HepG2 (cell line): ENCODE results near the gene RSF1. TPM values are rescaled to one million over a fixed set of nuclear protein-coding genes. Genes with fewer than 3 reads are reported as not detected.

Source experiments
- ATAC-seq: fragments of 200-7000 bp; cut with Tn5 transposase; 3 replicates; pipeline ENCODE4 v1.9.1; 2020; ENCODE audit warnings: mild to moderate bottlenecking, moderate library complexity
- BruUV-seq: library from RNA; stranded (reverse); fragments of 400-500 nt; replicated peaks from 2 replicates; lab custom pipeline; 2021; lab: Mats Ljungman, UMichigan
- CTCF ChIA-PET: fragments of 300-600 bp; formaldehyde crosslinking; extraction: SDS; loops from one replicate; lab custom pipeline; 2021; ENCODE audit warnings: low total read pairs, inconsistent platforms, low intra/inter-chr PET ratio; lab: Yijun Ruan, JAX
- POLR2A ChIA-PET: fragments of 350-600 bp; sonication (Branson Sonifier 250); formaldehyde crosslinking; loops from one replicate; lab custom pipeline; 2020; ENCODE audit warnings: antibody characterized with exemption, inconsistent platforms; lab: Yijun Ruan, JAX
- DNase-seq: peaks from one replicate; pipeline ENCODE4 v3.0.0-alpha.2; 2015; ENCODE audit warnings: low spot score
- FAIRE-seq: peaks from 3 replicates; lab custom pipeline; 2011; peaks lifted over from hg19 to GRCh38; lab: Jason Lieb, UNC
- H2AFZ ChIP-seq: one replicate; pipeline ENCODE4 v1.6.1; 2011; ENCODE audit warnings: low read length, inconsistent platforms
- H3K27ac ChIP-seq: fragments of 300-600 bp; 3 replicates; pipeline ENCODE4 v1.8.0; 2011; ENCODE audit warnings: mixed run types, mild to moderate bottlenecking, mixed read lengths, low read length, inconsistent platforms; ENCODE audit not compliant: insufficient read depth; ENCODE audit errors: extremely low read length
- H3K27me3 ChIP-seq, 2 experiments: fragments of 200-600 bp in 1 of 2; 2 replicates in 1 of 2; 3 replicates in 1 of 2; pipeline versions ENCODE4 v1.6.0 to v1.8.0; 2011; ENCODE audit warnings: low read length in 2 of 2, mild to moderate bottlenecking in 2 of 2, moderate library complexity in 2 of 2, inconsistent platforms in 1 of 2; ENCODE audit not compliant: insufficient read depth in 2 of 2, control insufficient read depth in 1 of 2
- H3K36me3 ChIP-seq, 2 experiments: fragments of 200-600 bp in 1 of 2; replicated peaks in 1 of 2; 2 replicates in 1 of 2; 3 replicates in 1 of 2; pipeline versions ENCODE4 v1.5.1 to v1.8.0; 2011; ENCODE audit warnings: low read length in 2 of 2, inconsistent platforms in 1 of 2; ENCODE audit not compliant: insufficient read depth in 2 of 2, control insufficient read depth in 1 of 2
- H3K4me1 ChIP-seq: 2 replicates; pipeline ENCODE4 v1.5.1; 2012; ENCODE audit warnings: low read length, inconsistent platforms; ENCODE audit not compliant: insufficient read depth
- H3K4me2 ChIP-seq: 2 replicates; pipeline ENCODE4 v1.6.0; 2011; ENCODE audit warnings: low read depth, low read length, inconsistent platforms
- H3K4me3 ChIP-seq, 3 experiments: fragments of 200-600 bp in 1 of 3; sonication (generic), shearing (Covaris generic) in 1 of 3; replicated peaks in 1 of 3; 2 replicates each; pipeline ENCODE4 v1.5.1; 2011 to 2016; ENCODE audit warnings: low read length in 3 of 3, inconsistent platforms in 2 of 3, low read depth in 2 of 3, mild to moderate bottlenecking in 2 of 3, control low read depth in 1 of 3, mixed read lengths in 1 of 3; ENCODE audit not compliant: insufficient read depth in 1 of 3
- H3K79me2 ChIP-seq: one replicate; pipeline ENCODE4 v1.6.1; 2011; ENCODE audit warnings: low read length, inconsistent platforms; ENCODE audit not compliant: insufficient read depth
- H3K9ac ChIP-seq: 2 replicates; pipeline ENCODE4 v1.6.0; 2011; ENCODE audit warnings: mild to moderate bottlenecking, low read depth, low read length, inconsistent platforms; ENCODE audit not compliant: insufficient read depth
- H3K9me3 ChIP-seq: 2 replicates; pipeline ENCODE4 v1.5.1; 2012; ENCODE audit warnings: mild to moderate bottlenecking, low read length
- H4K20me1 ChIP-seq: 2 replicates; pipeline ENCODE4 v1.6.0; 2011; ENCODE audit warnings: inconsistent platforms, mild to moderate bottlenecking, low read length, moderate library complexity; ENCODE audit not compliant: insufficient read depth
- ATF7 ChIP-seq, 2 experiments: fragments of 450-650 bp in 1 of 2; sonication (generic) in 1 of 2; formaldehyde crosslinking in 1 of 2; IDR thresholded peaks; 2 replicates each; pipeline versions ENCODE4 v1.4.0 to v1.6.1; 2016 to 2020; ENCODE audit warnings: antibody characterized with exemption in 1 of 2, mild to moderate bottlenecking in 1 of 2, missing genetic modification reagents in 1 of 2
- MBD4 ChIP-seq: IDR thresholded peaks from 2 replicates; pipeline ENCODE4 v1.6.1; 2012; ENCODE audit warnings: low read length, inconsistent platforms, borderline replicate concordance
- ZKSCAN5 ChIP-seq: sonication (generic); formaldehyde crosslinking; IDR thresholded peaks from 2 replicates; pipeline ENCODE4 v1.5.1; 2020; ENCODE audit warnings: mild to moderate bottlenecking, missing genetic modification reagents
- WGBS: methylation state at CpG from one replicate; pipeline ENCODE4 v1.1.6; 2017; ENCODE audit warnings: low lambda C conversion rate; 5-methylcytosine and 5-hydroxymethylcytosine counted together
- in situ Hi-C: cut with HindIII; loops from 2 replicates; pipeline ENCODE4 v1.10.0; 2017; ENCODE audit warnings: low pct_unique_long_range_greater_than_20kb; ENCODE audit not compliant: extremely low pct_ligation_motif_present
- intact Hi-C: fragments of 100-400 bp; cut with micrococcal nuclease; formaldehyde crosslinking; loops from one replicate; pipeline ENCODE4 v1.10.0; 2022; ENCODE audit not compliant: unreplicated experiment
- polyA plus RNA-seq, 8 experiments: library from polyadenylated mRNA; depleted of rRNA in 3 of 8; stranded (reverse) in 7 of 8; unstranded in 1 of 8; fragments of >200 nt; fragmentation: Illumina TruSeq in 4 of 8; extraction: Trizol in 4 of 8; gene quantifications; 2 replicates each; pipeline versions ENCODE4 v1.2.1 to v1.2.3, GENCODE V29; 2011 to 2016; ENCODE audit warnings: low read depth in 4 of 8, missing spikeins in 1 of 8, mixed read lengths in 1 of 8; ENCODE audit not compliant: insufficient read depth in 1 of 8
- total RNA-seq, 5 experiments: library from RNA; depleted of rRNA; stranded (reverse); fragments of >200 nt; fragmentation: Illumina TruSeq; extraction: Trizol; gene quantifications; 2 replicates each; pipeline ENCODE4 v1.2.3, GENCODE V29; 2016; ENCODE audit warnings: low read depth in 1 of 5
- TF ChIP-seq, protein P1 (sequence below): IDR thresholded peaks from 2 replicates; pipeline ENCODE4 v1.6.1; 2018; ENCODE audit warnings: missing genetic modification reagents
- TF ChIP-seq, protein P2 (sequence below): sonication (generic); formaldehyde crosslinking; IDR thresholded peaks from 2 replicates; pipeline ENCODE4 v1.4.0; 2020; ENCODE audit warnings: missing genetic modification reagents
- TF ChIP-seq, protein P3 (sequence below): IDR thresholded peaks from 2 replicates; pipeline ENCODE4 v1.6.1; 2016; ENCODE audit warnings: missing compliant biosample characterization, missing genetic modification reagents, borderline replicate concordance

The RSF1 gene
- total and polyA plus RNA-seq, 2 of the 13 experiments (the other 11 are each of a cell fraction or from before 2014, with no cell fraction given) = 15.5 to 33.1 TPM

DNA sequence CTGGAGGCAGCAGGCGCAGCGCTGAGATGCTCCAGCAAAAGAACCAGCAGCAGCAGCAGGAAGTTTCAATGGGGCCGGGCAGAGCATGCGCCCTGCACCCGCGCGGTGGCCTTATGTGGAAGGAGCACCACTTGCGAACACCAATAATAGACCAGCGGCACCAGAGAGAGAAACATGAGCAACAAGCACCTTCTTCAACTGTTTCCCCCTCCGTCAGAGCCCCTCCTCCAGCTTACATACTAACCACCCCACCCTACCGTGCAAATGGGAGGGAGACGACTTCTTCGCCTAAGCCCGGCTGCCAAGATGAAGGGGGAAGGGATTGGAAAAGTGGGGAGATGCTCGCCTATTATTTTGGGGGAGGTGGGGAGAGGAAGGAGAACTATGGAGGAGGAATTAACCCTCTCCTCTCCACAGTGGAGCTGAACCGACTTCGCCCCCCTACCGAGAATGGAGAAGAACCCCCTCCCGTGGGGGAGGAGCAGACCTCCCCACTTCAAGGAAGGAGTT is 1.1 kb downstream of the RSF1 start (continued):
- TF ChIP-seq, protein P1, sequence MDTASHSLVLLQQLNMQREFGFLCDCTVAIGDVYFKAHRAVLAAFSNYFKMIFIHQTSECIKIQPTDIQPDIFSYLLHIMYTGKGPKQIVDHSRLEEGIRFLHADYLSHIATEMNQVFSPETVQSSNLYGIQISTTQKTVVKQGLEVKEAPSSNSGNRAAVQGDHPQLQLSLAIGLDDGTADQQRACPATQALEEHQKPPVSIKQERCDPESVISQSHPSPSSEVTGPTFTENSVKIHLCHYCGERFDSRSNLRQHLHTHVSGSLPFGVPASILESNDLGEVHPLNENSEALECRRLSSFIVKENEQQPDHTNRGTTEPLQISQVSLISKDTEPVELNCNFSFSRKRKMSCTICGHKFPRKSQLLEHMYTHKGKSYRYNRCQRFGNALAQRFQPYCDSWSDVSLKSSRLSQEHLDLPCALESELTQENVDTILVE (CRISPR knock-in tag) = peak; percentile 24; the same call in 1 of the 2 replicates
- TF ChIP-seq MBD4 = no peak
- TF ChIP-seq, protein P2, sequence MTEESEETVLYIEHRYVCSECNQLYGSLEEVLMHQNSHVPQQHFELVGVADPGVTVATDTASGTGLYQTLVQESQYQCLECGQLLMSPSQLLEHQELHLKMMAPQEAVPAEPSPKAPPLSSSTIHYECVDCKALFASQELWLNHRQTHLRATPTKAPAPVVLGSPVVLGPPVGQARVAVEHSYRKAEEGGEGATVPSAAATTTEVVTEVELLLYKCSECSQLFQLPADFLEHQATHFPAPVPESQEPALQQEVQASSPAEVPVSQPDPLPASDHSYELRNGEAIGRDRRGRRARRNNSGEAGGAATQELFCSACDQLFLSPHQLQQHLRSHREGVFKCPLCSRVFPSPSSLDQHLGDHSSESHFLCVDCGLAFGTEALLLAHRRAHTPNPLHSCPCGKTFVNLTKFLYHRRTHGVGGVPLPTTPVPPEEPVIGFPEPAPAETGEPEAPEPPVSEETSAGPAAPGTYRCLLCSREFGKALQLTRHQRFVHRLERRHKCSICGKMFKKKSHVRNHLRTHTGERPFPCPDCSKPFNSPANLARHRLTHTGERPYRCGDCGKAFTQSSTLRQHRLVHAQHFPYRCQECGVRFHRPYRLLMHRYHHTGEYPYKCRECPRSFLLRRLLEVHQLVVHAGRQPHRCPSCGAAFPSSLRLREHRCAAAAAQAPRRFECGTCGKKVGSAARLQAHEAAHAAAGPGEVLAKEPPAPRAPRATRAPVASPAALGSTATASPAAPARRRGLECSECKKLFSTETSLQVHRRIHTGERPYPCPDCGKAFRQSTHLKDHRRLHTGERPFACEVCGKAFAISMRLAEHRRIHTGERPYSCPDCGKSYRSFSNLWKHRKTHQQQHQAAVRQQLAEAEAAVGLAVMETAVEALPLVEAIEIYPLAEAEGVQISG (CRISPR knock-in tag) = peak; percentile 53; the same call in 1 of the 2 replicates
- TF ChIP-seq, protein P3, sequence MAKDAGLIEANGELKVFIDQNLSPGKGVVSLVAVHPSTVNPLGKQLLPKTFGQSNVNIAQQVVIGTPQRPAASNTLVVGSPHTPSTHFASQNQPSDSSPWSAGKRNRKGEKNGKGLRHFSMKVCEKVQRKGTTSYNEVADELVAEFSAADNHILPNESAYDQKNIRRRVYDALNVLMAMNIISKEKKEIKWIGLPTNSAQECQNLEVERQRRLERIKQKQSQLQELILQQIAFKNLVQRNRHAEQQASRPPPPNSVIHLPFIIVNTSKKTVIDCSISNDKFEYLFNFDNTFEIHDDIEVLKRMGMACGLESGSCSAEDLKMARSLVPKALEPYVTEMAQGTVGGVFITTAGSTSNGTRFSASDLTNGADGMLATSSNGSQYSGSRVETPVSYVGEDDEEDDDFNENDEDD (CRISPR knock-in tag) = 0 out of 2 replicates have a peak, but pooled peaks have one; percentile 10
- TF ChIP-seq, all 625 proteins: peak for 82

DNA sequence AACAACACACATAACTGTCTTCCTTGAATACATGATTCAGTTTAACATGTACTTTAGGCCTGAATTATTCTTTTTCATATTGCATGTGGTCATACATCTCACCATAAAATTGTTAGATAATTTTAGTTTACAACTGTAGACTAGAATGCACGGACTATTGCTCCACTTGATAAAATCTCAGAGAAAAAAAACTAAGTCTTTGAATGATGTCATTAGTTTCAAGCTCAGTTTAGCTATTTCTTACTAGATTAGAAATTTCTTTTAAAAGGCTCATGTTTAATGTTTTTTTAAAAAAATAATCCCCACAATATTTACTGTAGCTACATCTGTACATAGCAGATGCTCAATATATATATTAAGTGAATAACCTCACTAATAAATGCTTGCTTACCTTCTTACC is 5.1 kb downstream of the RSF1 start:
- FAIRE-seq (no peak), ATAC-seq (no peak), DNase-seq (no peak)
- Histone ChIP-seq H3K27me3 (no peaks in the 10 kb centered on the region), H2AFZ (no peak overlapping the region), H4K20me1 (peaks cover 37% of the 10 kb centered on the region), H3K27ac (no peak overlapping the region), H3K79me2 (peaks cover 86% of the 10 kb centered on the region), H3K4me3 (no peak overlapping the region), H3K36me3 (peaks cover 3 to 8% of the 10 kb centered on the region in 2 experiments; a peak in 4 of 5 replicates), H3K9ac (no peak overlapping the region), H3K4me2 (no peak overlapping the region), H3K4me1 (peaks cover 33% of the 10 kb centered on the region), H3K9me3 (0 out of 2 replicates have a peak, but pooled peaks cover 4% of the 10 kb centered on the region)
- no TSS peak for BruUV-seq
- ChIA-PET POLR2A (no interaction called here), CTCF (no interaction called here)
- in situ Hi-C loops = loop anchor here (10.0 kb wide), 1 partner anchor 189 kb away; no protein-coding TSS in a partner anchor
- intact Hi-C loops = no loop called here
- TF ChIP-seq ATF7 (IDR thresholded peaks at IDR 0.05) (peak; percentile 64), ATF7 (CRISPR knock-in tag; IDR thresholded peaks at IDR 0.05) (no peak), ZKSCAN5 (CRISPR knock-in tag) (no peak)
- WGBS = 100% methylated on average over 1 of the region's 1 CpG
